MG63 (cell line): ENCODE results near the gene USP9X. TPM values are rescaled to one million over a fixed set of nuclear protein-coding genes. Genes with fewer than 3 reads are reported as not detected.
"Not testable (repeated sequence)": the region's sequence is repeated elsewhere in the genome, so short reads cannot be mapped to it uniquely, and the experiment has no call there.

ENCODE experiments used
- DNase-seq: peaks from one replicate; pipeline ENCODE4 v3.0.0-alpha.2; 2020
- H3K27me3 ChIP-seq: fragments of 250-450 bp; sonication (Bioruptor Pico); 2 replicates; pipeline ENCODE4 v1.5.1; 2020; ENCODE audit warnings: mild to moderate bottlenecking, moderate library complexity
- H3K36me3 ChIP-seq: fragments of 250-450 bp; sonication (Bioruptor Pico); 2 replicates; pipeline ENCODE4 v1.5.1; 2020; ENCODE audit warnings: mild to moderate bottlenecking, moderate library complexity
- H3K4me3 ChIP-seq: fragments of 250-450 bp; sonication (Bioruptor Pico); 2 replicates; pipeline ENCODE4 v1.5.1; 2020; ENCODE audit warnings: mild to moderate bottlenecking, moderate library complexity
- H3K9me3 ChIP-seq: fragments of 250-450 bp; sonication (Bioruptor Pico); 2 replicates; pipeline ENCODE4 v1.5.1; 2020; ENCODE audit warnings: mild to moderate bottlenecking, moderate library complexity
- total RNA-seq: library from RNA; depleted of rRNA; stranded (reverse); fragments of >200 nt; shearing (Covaris generic); gene quantifications from 2 replicates; pipeline ENCODE4 v1.2.3, GENCODE V29; 2014; ENCODE audit warnings: low replicate concordance; rRNA removed

USP9X gene, protein sequence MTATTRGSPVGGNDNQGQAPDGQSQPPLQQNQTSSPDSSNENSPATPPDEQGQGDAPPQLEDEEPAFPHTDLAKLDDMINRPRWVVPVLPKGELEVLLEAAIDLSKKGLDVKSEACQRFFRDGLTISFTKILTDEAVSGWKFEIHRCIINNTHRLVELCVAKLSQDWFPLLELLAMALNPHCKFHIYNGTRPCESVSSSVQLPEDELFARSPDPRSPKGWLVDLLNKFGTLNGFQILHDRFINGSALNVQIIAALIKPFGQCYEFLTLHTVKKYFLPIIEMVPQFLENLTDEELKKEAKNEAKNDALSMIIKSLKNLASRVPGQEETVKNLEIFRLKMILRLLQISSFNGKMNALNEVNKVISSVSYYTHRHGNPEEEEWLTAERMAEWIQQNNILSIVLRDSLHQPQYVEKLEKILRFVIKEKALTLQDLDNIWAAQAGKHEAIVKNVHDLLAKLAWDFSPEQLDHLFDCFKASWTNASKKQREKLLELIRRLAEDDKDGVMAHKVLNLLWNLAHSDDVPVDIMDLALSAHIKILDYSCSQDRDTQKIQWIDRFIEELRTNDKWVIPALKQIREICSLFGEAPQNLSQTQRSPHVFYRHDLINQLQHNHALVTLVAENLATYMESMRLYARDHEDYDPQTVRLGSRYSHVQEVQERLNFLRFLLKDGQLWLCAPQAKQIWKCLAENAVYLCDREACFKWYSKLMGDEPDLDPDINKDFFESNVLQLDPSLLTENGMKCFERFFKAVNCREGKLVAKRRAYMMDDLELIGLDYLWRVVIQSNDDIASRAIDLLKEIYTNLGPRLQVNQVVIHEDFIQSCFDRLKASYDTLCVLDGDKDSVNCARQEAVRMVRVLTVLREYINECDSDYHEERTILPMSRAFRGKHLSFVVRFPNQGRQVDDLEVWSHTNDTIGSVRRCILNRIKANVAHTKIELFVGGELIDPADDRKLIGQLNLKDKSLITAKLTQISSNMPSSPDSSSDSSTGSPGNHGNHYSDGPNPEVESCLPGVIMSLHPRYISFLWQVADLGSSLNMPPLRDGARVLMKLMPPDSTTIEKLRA (N-terminal part only)
- total RNA-seq: 13.3 and 14.3 TPM in 2 replicates

DNA sequence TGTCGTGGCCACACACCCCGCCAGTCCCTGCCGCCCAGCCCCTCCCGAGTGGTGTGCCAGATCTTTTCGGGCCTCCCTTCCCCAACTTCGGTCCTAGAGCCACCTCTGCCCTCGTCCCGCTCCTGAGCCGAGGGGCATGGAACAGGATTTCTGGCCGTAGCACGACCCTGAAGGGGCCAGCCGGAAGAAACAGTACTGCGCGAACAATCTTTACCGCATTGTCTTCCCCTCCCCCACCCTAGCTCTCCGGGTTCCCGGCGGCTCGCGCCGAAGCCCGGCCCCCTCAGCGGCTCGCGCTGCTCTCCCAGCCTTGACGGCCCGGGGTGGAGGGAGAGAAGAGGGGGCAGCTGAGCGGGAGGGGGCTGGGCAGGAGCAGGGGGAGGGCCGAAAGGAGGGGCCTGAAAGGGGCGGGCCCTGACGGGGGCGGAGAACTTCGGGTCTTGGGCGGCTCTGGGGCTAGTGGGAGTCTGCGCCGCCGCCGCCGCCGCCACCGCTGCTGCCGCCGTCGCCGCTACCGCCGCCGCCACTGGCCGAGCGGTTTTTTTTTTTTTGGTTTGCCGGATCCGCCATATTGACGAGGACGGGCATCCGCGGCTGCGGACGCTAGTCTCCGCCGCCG, at the start of gene USP9X:
Gene USP9X (plus strand): TSS at position 553 of the 619 bp plus-strand sequence. CDS start 38,184 bp downstream, outside the sequence.
- peak; percentile 83 for DNase-seq
- no peaks in the 10 kb centered on the region for H3K27me3 ChIP-seq
- H3K36me3 ChIP-seq: peaks cover 11% of the 10 kb centered on the region
- peak within 1 kb of the TSS; percentile 85 for H3K4me3 ChIP-seq
- no peaks in the 10 kb centered on the region for H3K9me3 ChIP-seq

DNA sequence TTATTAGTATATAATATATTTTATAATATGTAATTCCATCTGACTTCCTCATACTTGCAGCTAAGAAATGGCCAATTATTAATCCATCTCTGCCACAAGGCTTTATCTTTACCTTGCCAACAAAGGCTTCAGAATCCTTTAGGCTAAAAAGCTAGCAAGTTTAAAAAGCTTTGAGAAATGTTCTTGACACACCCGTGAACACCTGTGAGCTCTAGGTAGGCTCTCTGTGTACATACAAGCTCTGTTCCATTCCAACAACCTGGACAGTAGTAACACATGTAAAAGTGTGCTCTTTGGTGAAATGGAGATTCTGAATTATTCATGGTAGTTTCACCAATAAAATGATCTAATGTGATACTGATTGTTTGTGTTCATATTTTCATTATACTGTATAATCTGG, 49.7 kb upstream of the USP9X start:
- H3K4me3 ChIP-seq: no peak overlapping the region
- H3K36me3 ChIP-seq: no peaks in the 10 kb centered on the region
- no peaks in the 10 kb centered on the region for H3K9me3 ChIP-seq
- no peak for DNase-seq
- H3K27me3 ChIP-seq: no peaks in the 10 kb centered on the region

DNA sequence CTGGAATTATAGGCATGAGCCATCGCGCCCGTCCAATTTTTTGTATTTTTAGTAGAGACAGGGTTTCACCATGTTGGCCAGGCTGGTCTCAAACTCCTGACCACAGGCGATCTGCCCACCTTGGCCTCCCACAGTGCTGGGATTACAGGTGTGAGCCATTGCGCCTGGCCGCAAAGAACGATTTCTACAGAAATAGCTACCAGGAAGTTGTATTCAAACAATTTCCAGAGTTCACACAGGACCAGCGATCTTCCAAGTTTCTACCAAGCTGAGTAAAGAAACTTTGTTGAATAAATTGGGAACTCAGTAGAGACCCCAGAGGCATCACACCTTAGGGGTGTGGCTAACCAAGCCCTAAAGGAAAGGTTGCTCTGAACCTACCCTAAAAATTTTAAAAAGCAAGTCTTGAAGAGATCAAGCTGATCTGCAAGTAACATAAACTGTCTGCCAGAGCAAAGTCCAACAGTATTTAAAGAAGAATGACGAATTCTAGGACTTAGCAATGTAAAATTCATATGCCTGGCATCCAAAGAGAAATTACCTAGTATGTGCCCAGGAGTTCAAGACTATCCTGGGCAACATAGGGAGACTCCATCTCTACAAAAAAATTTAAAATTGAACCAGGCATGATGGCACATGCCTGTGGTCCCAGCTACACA, 48.4 kb upstream of the USP9X start:
- Histone ChIP-seq H3K27me3 (no peaks in the 10 kb centered on the region), H3K9me3 (no peaks in the 10 kb centered on the region), H3K4me3 (no peak overlapping the region), H3K36me3 (no peaks in the 10 kb centered on the region)
- no peak for DNase-seq

DNA sequence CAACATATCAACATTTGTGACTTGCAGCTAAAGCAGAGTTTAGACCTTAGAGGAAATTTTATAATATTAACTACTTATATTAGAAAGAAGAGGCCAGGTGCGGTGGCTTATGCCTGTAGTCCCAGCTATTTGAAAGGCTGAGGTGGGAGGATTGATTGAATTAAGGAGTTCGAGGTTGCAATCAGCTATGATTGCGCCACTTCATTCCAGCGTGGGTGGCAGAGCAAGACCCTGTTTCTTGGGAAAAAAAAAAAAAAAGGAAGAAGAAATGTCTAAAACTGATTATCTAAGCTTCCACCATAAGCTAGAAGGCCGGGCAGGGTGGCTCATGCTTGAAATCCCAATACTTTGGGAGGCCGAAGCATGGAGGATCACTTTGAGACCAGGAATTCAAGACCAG, 42.0 kb upstream of the USP9X start:
- Histone ChIP-seq H3K27me3 (no peaks in the 10 kb centered on the region), H3K9me3 (no peaks in the 10 kb centered on the region), H3K4me3 (no peak overlapping the region), H3K36me3 (no peaks in the 10 kb centered on the region)
- no peak for DNase-seq

DNA sequence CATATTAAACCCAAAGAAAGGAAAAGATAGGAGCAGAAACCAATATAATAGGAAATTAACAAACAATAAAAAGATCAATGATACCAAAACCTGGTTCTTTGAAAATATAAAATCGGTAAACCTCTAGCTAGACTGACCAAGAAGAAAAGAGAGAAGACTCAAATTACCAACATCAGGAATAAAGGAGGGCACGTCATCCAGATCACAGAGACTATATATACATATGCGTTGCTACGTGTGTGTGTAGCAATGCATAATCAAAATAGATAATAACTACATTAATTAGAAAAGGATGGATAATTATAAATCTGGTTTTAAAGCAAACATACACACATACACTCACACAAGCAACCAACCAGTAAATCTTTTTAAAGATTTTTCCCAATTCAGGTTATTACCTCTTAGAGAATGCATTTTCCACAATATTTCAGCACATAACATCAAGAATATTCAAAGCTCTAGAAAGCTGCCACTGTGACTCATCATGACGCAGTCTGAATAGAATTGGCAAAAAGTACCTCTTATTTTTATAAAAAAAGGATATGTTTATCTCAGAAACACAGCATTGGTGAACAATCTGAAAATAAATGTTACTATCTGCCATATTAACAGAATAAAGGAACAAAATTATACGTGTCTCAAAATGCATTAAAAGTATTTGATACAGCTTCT, 41.4 kb upstream of the USP9X start:
- Histone ChIP-seq H3K36me3 (no peaks in the 10 kb centered on the region), H3K4me3 (no peak overlapping the region), H3K27me3 (no peaks in the 10 kb centered on the region), H3K9me3 (no peaks in the 10 kb centered on the region)
- DNase-seq: no peak

DNA sequence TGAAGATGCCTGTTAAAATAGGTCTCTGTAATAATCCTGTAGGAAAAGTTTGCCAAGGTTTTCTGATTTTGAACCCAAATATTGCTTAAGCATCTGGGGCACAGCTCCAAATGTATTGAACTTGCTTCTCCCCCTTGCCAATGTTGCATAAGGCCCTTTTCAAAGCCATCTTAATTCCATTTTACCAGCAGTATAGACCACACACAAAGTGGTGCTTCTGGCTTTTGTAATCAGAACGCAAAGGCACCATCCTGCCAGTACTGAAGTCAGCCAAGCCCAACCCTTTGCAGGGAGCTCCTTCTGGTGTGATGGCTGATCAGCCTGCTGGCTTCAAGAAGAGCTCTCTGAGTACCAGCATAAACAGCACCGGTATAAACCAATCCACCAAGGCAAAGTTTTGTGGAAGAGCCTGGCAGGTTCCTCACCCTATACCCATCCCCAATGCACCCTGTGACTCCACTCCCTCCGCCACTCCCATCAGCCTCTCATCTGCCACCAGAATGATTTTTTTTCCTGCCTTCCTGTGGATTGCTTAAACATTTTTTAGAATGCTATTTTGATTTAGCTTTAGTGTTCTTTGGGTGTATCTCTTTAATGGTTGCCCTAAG, 39.2 kb upstream of the USP9X start:
- Histone ChIP-seq H3K4me3 (no peak overlapping the region), H3K36me3 (no peaks in the 10 kb centered on the region), H3K9me3 (no peaks in the 10 kb centered on the region), H3K27me3 (no peaks in the 10 kb centered on the region)
- peak; percentile 41 for DNase-seq

DNA sequence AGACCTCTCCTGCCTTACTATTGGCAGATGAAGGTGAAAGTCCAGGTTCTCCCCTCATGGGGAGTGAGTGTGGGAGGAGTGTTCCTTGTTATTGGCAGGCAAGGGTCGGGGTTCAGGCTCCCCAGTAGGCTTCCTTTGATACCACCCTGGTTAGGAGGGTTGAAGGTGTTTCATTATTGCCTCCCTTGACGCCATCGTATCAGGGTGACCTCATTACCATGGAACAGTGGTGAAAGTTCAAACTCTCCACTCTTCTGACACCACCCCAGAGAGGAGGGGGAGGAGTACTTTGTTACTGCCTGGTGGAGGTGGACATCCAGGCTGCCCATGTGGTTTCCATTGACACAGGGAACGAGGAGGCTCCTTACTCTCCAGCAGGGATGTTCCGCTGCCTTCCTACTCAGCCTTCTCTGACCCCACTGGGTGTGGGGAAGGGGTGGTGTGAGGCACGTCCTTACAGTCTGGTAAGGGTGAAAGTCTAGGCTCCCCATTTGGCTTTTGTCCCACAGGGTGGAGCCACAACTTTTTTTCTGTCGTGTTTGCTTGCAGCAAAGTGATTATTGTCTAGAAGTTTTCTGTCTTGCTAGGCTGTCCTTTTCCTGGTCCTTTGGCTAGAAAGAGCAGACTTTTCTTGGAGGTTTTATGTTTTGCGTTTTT, 37.2 kb upstream of the USP9X start:
- Histone ChIP-seq H3K27me3 (no peaks in the 10 kb centered on the region), H3K4me3 (no peak overlapping the region), H3K9me3 (no peaks in the 10 kb centered on the region), H3K36me3 (no peaks in the 10 kb centered on the region)
- no peak for DNase-seq

DNA sequence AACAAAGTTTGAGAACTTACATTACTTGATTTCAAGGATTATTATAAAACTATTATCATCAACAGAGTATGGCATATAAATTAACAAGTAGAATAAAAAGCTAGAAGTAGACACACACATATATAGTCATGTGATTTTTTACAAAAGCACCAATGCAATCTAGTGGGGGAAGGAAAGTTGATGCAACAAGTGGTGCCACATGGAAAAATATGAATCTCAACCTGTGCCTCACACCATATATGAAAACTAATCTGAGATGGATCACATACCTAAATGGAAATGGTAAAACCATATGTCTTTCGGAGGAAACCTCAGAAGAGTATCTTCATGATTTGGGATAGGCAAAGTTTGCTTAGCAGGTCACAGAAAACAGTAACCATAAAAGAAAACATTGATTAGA, 34.9 kb upstream of the USP9X start:
- DNase-seq: no peak
- Histone ChIP-seq H3K36me3 (no peaks in the 10 kb centered on the region), H3K27me3 (no peaks in the 10 kb centered on the region)

DNA sequence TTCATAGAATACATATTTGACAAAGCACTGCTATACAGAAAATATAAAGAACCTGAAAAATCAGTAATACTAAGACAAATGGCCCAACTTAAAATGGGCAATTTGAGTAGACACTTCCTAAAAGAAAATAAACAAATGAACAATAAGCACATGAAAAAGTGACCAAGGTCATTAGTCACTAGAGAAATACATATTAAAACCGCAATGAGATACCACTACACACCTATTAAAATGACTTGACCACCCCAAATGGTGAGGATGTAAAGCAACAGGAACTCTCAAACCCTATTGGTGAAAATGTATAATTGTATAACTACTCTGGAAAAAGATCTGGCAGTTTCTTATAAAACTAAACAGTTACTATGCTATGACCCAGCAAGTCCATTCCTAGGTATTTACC, 34.0 kb upstream of the USP9X start:
- H3K27me3 ChIP-seq: no peaks in the 10 kb centered on the region
- H3K36me3 ChIP-seq: no peaks in the 10 kb centered on the region
- no peak for DNase-seq
- no peak overlapping the region for H3K4me3 ChIP-seq
- no peaks in the 10 kb centered on the region for H3K9me3 ChIP-seq

More for the DNA sequence above, 34.9 kb upstream of the USP9X start:
- H3K9me3 ChIP-seq: no peaks in the 10 kb centered on the region
- no peak overlapping the region for H3K4me3 ChIP-seq

DNA sequence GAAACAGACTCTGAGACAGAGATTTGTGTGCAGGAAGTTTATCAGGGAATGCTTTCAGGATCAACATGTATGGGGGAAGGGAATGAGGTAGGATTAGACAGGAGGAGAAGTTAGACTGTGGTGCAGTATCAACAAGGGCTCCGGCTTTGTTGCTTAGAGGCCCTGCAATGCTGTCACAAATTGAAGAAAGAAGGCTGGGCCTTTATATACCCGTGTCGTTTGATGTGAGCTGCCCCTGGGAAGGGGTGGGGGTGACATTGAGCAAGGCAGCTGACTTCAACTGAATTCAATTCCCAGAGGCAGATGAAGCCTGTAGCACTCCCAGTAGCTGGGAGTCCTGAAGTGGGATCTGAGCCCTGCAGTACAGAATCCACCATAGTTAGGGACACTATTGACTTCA, 29.5 kb upstream of the USP9X start:
- Histone ChIP-seq H3K4me3 (no peak overlapping the region), H3K9me3 (no peaks in the 10 kb centered on the region), H3K36me3 (no peaks in the 10 kb centered on the region), H3K27me3 (no peaks in the 10 kb centered on the region)
- no peak for DNase-seq

DNA sequence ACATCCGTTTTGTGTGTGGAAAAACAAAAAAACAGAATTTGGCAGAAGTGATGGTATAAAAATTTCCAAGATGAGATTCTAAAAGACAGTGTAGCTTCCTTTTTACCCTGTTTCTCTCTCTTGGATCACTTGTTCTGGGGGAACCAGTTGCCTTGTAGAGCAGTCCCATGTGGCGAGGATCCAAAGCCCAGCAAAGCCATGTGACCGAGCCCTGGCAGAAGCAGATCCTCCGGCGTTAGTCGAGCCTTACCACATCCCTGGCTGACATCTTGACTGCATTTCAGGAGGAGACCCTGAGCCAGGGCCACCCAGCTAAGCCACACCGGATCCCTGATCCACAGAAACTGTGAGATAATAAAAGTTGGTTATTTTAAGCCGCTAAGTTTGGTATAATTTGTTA, 22.0 kb upstream of the USP9X start:
- H3K27me3 ChIP-seq, H3K36me3 ChIP-seq, H3K4me3 ChIP-seq, H3K9me3 ChIP-seq, DNase-seq: not testable (repeated sequence)

DNA sequence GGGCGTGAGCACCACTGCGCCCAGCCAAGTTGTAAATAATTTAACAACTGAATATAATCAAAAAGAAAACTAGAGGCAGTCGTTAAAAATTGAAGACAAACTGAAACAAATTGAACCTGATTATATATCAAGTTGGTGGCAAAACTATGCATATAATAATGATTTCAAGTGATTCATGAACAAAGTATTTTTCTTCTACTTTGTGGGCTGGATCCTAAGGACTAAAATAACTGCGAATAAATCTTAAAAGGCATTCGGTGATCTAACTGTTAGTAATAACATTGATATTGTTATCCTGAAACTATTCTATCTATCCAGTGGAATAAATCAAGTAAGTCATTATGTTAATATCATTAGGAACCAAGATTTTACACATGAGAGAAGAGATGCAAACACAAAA, 21.2 kb upstream of the USP9X start:
- no peaks in the 10 kb centered on the region for H3K36me3 ChIP-seq
- no peaks in the 10 kb centered on the region for H3K9me3 ChIP-seq
- 0 out of 2 replicates have a peak overlapping the region, but pooled peaks have one; percentile 6 for H3K4me3 ChIP-seq
- no peak for DNase-seq
- no peaks in the 10 kb centered on the region for H3K27me3 ChIP-seq

DNA sequence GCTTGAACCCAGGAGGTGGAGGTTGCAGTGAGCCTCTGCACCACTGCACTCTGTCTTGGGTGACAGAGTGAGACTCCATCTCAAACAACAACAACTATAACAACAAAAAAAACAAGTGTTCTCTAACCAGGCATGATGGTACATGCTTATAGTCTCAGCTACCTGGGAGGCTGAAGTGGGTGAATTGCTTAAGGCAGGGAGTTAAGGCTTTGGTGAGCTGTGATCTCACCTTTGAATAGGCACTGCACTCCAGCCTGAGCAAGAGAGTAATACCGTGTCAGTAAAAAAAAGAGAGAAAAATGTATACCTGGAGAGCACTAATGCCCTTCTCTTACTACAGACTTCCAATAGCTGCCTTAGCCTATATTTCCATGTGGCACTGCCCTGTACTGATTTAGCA, 18.9 kb upstream of the USP9X start:
- H3K4me3 ChIP-seq: no peak overlapping the region
- no peaks in the 10 kb centered on the region for H3K27me3 ChIP-seq
- no peak for DNase-seq
- H3K9me3 ChIP-seq: no peaks in the 10 kb centered on the region
- no peaks in the 10 kb centered on the region for H3K36me3 ChIP-seq

DNA sequence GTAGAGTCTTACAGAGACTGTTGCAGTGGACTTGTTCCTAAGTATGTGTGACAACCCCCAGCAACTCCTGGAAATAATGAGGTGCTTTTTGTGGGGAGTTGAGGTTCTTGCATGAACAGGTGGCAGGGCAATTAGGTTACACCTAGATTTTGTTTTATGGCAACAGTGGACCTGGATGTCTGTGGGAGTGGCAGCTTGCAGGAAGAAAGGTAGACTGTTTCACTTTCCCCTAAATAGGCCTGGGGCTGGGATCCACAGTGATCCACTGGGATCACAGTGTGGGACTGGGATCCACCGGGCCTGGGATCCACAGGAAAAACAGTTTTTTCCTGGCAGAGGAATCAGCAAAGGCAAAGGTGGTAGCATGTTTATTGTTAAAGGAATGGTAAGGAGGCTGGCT, 18.3 kb upstream of the USP9X start:
- Histone ChIP-seq H3K27me3 (no peaks in the 10 kb centered on the region), H3K4me3 (no peak overlapping the region), H3K9me3 (no peaks in the 10 kb centered on the region), H3K36me3 (no peaks in the 10 kb centered on the region)
- DNase-seq: no peak

DNA sequence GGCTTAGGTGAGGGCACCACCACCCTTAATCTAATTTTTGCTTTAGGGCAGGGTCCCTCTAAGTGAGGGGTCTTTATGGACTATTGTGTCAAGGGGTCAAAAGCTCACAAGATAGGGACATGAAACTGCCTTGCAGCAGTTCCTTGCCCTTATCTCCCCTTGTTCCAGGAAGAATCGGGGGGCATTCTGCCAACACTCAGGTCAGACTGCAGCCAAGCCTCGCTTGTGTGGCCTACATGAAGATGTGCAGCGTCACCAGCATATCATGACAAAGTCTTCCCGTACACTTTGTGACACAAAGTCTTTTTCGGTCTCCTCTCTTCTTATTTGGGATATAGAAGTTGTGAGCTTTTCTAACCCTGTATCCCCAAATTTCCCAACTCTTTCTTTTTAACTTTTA, 17.5 kb upstream of the USP9X start:
- Histone ChIP-seq H3K4me3 (no peak overlapping the region), H3K9me3 (no peaks in the 10 kb centered on the region), H3K36me3 (no peaks in the 10 kb centered on the region), H3K27me3 (no peaks in the 10 kb centered on the region)
- no peak for DNase-seq
